ENCODE results near the gene GLIS1.
A peak's percentile ranks its signal among the peaks of the same experiment; 100 is the strongest.

Gene GLIS1

GRCh38 chr1:53633073-53633704, 105.8 kb downstream of the GLIS1 start:
- no peak for TF ChIP-seq GATA3 (IDR thresholded peaks at IDR 0.05; ENCODE audit: low read depth, low read length)

- TF ChIP-seq GATA2 (IDR thresholded peaks at IDR 0.05; ENCODE audit: low read depth, low read length) = no peak
- TF ChIP-seq GATA3 (IDR thresholded peaks at IDR 0.05; ENCODE audit: low read depth, low read length) = no peak
Observed at GRCh38 chr1:53631622-53632310, 107.2 kb downstream of the GLIS1 start.

DNA sequence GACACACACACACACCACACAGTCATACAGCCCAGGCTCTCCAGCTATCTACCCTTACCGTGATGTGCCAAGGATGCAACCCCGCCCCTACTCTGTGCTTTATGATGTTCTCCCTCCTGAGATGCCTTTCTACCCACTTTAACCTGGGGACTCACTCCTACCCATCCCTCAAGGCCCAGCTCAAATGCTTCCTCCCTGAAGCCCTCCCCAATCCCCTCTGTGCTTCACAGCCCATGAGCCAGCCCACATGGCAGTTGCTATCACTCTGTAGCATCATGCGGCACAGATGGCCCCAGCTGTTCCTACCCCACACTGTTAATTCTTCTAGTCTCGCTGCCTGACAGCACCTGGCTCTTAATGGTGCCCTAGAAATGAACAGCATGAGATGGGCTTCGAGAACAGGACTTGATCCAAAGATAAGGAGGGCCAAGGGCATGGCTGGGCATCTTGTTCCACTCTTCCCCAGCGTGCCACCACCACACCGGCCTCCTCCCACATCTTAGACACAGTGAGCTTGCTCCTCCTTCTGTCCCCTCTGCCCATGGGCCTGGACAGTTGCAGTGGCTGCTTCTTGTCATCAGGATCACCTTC, 109.8 kb downstream of the GLIS1 start:
- TF ChIP-seq GATA2 (IDR thresholded peaks at IDR 0.05; ENCODE audit: low read depth, low read length) = peak; percentile 98
- TF ChIP-seq GATA3 (IDR thresholded peaks at IDR 0.05; ENCODE audit: low read depth, low read length) = peak; percentile 83

DNA sequence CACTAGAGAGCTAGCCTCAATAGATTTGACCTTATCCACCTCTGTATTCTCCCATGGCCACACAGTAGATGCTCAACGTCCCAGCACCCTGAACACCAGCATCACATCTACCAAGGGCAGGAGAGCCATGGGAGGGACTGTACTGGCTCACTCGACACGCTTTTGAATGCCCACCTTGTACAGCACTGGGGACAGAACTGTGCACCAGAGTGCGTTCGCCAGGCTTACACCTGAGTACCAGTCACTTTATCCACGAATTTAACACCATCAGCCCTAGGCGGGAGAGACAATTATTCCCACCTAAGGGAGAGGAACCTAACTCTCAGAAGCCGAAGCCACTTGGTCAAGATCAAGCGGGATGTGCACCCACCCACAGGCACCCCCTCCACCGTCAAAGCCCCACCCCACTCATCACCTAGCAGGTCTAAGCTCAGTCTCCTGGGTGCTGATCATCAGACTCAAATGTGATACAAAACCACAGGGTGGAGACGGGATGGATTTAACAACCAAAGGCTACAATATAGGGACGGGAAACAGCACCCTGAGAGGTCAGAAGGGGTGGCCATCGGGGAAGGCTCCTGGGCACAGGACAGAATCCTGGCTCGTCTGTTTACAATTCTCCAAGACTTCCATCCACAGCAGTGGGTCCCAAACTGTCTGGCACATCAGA, 110.5 kb downstream of the GLIS1 start:
- no peak for TF ChIP-seq GATA2 (IDR thresholded peaks at IDR 0.05; ENCODE audit: low read depth, low read length)
- no peak for TF ChIP-seq GATA3 (IDR thresholded peaks at IDR 0.05; ENCODE audit: low read depth, low read length)

GRCh38 chr1:53627666-53628065, 111.3 kb downstream of the GLIS1 start:
- TF ChIP-seq GATA2 (IDR thresholded peaks at IDR 0.05; ENCODE audit: low read depth, low read length) = no peak

DNA sequence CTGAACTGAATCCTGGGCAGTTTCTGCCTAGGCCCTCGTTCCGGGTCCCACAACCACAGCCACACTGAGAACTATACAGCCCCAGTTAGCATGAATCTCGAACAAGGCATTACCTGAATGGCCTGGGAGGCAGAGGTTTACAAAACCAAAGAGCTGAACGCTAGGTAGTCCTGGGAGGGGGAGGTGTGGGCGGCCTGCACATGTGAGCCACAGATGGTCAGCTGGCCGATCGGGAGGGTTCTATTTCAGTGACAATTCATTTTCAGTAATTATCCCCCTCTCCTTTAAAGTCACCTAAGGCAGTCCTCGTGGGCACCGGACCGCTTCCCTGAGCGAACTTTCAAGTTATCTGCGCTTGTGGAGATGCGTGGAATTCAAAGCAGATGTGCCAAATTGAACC, 111.9 kb downstream of the GLIS1 start:
- TF ChIP-seq GATA2 (IDR thresholded peaks at IDR 0.05; ENCODE audit: low read depth, low read length) (no peak; the same call in 1 of the 2 replicates), GATA3 (IDR thresholded peaks at IDR 0.05; ENCODE audit: low read depth, low read length) (no peak)

DNA sequence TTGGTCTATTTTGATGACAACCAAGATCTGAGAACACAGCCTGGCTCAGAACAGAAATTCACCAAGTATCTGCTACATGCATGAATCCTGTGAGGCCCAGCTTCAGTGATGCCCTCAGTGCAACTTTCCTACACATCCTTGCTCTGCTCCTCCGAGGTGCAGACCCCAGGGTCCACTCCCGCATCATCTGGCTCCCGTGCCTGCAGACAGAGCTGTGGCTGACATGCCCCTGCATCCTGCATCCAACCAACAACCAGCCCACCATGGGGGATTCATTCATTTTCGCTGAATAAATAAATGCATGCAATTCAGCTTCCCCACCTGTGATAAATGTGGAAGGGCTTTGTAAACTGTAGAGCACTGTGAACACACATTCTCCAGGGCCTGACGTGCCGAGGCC, 112.3 kb downstream of the GLIS1 start:
- TF ChIP-seq GATA3 (IDR thresholded peaks at IDR 0.05; ENCODE audit: low read depth, low read length) = no peak
- no peak for TF ChIP-seq GATA2 (IDR thresholded peaks at IDR 0.05; ENCODE audit: low read depth, low read length)

DNA sequence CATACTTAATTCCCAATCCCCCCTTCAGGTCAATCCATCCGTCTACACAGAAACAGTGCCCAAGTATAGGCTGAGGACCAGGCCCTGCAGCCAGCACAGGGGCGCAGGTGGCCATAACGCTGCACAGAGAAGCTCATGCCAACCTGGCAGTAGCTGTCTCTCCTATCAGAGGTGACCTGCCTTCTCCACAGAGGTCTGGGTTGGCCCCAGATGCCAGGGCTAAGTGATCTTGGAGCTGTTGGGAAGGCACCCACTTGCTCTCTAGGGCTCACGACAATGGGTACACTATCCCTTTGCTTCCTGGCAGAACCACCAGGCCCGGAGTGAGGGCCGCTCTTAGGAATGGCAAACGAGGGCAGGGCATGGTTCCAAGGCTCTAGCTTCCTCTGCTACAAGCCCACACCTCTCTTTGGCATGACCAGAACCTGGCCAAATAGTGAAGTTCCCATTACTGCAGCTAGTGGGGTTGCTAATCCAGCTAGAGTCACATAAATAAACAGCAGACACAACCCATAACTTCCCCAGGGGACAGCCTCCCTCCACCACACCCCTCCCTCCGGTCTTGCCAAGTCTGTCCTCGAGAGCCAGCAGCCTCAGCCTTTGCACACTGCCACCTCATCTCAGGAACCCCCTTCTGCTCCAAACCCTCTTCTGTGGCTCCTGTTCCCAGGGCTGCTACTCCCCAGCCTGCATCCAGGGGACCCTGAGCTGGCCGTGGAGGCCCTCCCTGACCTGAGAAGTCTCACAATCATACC, 113.0 kb downstream of the GLIS1 start:
- no peak for TF ChIP-seq GATA2 (IDR thresholded peaks at IDR 0.05; ENCODE audit: low read depth, low read length)
- TF ChIP-seq GATA3 (IDR thresholded peaks at IDR 0.05; ENCODE audit: low read depth, low read length) = no peak

DNA sequence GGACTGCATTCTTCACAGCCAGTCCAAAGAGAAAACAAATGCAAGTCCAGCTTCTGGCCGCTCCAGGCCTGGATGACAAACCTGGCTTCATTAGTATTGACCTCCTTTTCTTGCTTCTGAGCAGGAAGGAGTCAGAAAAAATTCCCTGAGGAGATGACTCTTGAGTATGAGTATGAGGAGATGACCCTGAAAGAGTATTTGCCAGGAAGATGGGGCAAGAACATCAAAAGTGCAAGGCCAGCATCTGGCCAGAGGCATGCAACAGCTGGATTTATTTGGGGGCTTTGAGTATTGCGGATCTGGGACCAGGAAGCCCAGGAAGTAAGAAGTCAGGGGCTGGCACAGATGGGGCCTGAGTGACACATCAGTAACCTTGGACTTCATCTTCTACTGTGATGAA, 113.9 kb downstream of the GLIS1 start:
- no peak for TF ChIP-seq GATA3 (IDR thresholded peaks at IDR 0.05; ENCODE audit: low read depth, low read length)
- no peak for TF ChIP-seq GATA2 (IDR thresholded peaks at IDR 0.05; ENCODE audit: low read depth, low read length)

- TF ChIP-seq GATA3 (IDR thresholded peaks at IDR 0.05; ENCODE audit: low read depth, low read length) (no peak), GATA2 (IDR thresholded peaks at IDR 0.05; ENCODE audit: low read depth, low read length) (no peak)
Observed at GRCh38 chr1:53622531-53622930, 116.4 kb downstream of the GLIS1 start.

DNA sequence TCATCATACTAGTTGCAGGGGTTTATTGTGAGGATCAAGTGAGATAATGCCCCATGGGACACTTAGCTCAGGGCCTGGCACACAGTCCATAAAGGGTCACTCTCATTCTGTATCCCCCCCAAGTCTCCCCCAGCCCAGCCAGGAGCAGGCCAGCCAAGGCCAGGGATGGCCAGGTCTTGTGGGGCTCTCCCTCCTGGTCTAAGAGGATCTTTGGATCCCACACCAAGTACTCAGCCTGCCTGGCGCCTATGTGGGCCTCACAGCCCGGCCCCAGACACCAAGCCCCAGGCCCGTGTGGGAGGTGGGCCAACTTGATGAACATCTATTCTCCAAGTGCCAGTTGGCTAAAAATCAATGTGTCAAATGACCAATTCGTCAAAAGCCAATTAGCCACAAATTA, 117.8 kb downstream of the GLIS1 start:
- TF ChIP-seq GATA3 (IDR thresholded peaks at IDR 0.05; ENCODE audit: low read depth, low read length) (no peak), GATA2 (IDR thresholded peaks at IDR 0.05; ENCODE audit: low read depth, low read length) (no peak)

DNA sequence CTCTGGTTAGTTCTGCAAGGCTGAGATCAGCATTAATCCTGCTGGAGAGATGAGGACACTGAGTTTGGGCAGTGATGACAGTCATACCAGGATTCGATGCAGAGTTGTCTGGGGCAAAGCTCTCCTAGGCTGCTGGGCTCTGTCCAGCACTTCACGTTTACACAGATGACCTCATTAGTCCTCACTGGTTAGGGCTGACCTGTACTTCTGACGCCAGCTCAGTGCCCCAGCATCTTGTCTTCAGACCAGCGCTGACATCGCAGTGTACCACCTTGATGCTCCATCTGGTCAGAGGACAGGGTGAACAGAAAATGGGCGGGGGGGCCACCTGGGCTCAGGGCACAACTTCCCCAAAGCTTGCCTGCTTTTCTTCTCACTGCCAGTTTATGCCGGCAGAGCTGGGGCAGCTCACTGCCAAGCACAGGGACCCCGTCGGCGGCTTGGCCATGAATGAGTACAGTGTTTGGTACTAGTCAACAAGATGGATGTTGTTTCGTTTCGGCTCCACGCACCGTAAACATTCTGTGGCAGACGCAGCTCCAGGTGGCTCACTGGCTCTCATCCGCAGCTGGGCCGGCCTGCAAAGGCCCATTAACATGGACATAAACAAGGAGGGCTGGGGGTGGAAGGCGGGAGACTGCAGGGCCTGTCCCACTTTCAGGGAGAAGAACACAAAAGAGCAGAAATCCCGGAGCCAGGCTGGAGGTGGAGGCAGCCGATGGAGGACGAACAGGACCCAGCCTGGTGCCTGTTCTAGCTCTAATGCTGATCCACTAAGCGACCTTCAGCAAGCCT, 118.7 kb downstream of the GLIS1 start:
- no peak for TF ChIP-seq GATA3 (IDR thresholded peaks at IDR 0.05; ENCODE audit: low read depth, low read length)
- TF ChIP-seq GATA2 (IDR thresholded peaks at IDR 0.05; ENCODE audit: low read depth, low read length) = no peak

DNA sequence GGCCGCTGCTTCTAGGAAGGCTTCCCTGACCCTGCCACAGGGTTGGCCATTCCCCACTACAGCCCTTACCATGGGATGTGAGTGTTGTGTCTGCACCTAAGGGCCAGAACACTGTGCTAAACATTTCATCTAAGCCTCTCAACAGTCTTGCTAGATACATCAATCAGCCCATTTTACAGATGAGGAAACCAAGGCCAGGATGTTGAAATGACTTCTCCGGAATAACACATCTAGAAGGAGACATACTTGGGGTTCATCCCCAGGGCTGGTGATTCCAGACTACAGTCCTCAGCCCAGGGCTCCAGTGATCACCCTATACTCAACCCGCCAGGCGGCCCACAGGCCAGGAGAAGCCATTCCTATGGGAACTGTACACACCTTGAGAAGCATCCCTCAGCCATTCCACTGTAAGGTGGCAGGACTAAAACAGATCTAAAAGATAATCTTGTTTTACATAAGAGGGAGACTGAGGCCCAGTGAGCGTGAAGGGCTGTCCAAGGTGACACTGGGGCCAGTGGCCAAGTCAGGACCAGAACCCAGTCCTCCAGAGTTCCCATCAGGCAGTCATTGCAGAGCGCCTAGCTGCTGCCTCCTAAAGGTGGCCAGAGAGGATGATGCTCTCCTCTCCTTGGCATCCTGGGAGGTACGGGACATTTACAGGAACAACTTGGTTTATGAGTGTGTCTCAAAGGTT, 119.5 kb downstream of the GLIS1 start:
- TF ChIP-seq GATA3 (IDR thresholded peaks at IDR 0.05; ENCODE audit: low read depth, low read length) (no peak), GATA2 (IDR thresholded peaks at IDR 0.05; ENCODE audit: low read depth, low read length) (no peak)

All from SH-SY5Y (cell line).